ENCODE results near the gene AGL.
"Not testable (repeated sequence)": the region's sequence is repeated elsewhere in the genome, so short reads cannot be mapped to it uniquely, and the experiment has no call there.

AGL gene

DNA sequence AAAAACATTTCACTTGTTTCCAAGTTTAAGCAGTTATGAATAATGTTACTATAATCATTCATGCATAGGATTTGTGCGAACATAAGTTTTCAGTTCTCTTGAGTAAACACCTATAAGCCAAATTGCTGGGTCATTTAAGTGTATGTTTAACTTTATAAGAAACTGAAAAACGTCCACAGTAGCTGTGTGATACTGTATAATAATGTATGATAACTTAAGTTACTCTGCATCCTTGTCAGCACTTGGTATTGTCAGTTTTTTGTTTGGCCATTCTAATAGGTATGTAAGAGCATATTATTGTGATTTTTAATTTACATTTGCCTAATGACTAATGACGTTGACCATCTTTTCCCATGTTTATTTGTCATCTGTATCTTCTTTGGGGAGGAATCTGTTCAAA, 105.2 kb downstream of the AGL start:
- Histone ChIP-seq H4K20me1 (ENCODE audit: control insufficient read depth, insufficient read depth, low read depth, low read length) (no peaks in the 10 kb centered on the region), H3K27me3 (ENCODE audit: control insufficient read depth, low read length) (no peaks in the 10 kb centered on the region), H3K4me1 (ENCODE audit: control insufficient read depth, low read length) (no peaks in the 10 kb centered on the region), H3K36me3 (ENCODE audit: control insufficient read depth, low read length) (no peaks in the 10 kb centered on the region), H3K9me2 (replicated peaks; ENCODE audit: control insufficient read depth, low read length) (no peaks in the 10 kb centered on the region), H3K4me2 (ENCODE audit: low read length) (no peak overlapping the region), H3K79me2 (ENCODE audit: control insufficient read depth, low read length) (no peaks in the 10 kb centered on the region), H3K27ac (ENCODE audit: low read depth, low read length) (no peak overlapping the region), H3F3A (ENCODE audit: control insufficient read depth, insufficient read depth) (no peaks in the 10 kb centered on the region), H3K9me3 (ENCODE audit: control insufficient read depth, insufficient read depth, low read length) (no peaks in the 10 kb centered on the region), H3K4me3 (ENCODE audit: low read length) (no peak overlapping the region)
- TF ChIP-seq, protein P1, sequence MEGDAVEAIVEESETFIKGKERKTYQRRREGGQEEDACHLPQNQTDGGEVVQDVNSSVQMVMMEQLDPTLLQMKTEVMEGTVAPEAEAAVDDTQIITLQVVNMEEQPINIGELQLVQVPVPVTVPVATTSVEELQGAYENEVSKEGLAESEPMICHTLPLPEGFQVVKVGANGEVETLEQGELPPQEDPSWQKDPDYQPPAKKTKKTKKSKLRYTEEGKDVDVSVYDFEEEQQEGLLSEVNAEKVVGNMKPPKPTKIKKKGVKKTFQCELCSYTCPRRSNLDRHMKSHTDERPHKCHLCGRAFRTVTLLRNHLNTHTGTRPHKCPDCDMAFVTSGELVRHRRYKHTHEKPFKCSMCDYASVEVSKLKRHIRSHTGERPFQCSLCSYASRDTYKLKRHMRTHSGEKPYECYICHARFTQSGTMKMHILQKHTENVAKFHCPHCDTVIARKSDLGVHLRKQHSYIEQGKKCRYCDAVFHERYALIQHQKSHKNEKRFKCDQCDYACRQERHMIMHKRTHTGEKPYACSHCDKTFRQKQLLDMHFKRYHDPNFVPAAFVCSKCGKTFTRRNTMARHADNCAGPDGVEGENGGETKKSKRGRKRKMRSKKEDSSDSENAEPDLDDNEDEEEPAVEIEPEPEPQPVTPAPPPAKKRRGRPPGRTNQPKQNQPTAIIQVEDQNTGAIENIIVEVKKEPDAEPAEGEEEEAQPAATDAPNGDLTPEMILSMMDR (IDR thresholded peaks at IDR 0.05; ENCODE audit: low read depth, low read length, poor library complexity, severe bottlenecking), result no peak
- no peak for TF ChIP-seq EZH2phosphoT487 (IDR thresholded peaks at IDR 0.05; ENCODE audit: borderline replicate concordance, low read length)

DNA sequence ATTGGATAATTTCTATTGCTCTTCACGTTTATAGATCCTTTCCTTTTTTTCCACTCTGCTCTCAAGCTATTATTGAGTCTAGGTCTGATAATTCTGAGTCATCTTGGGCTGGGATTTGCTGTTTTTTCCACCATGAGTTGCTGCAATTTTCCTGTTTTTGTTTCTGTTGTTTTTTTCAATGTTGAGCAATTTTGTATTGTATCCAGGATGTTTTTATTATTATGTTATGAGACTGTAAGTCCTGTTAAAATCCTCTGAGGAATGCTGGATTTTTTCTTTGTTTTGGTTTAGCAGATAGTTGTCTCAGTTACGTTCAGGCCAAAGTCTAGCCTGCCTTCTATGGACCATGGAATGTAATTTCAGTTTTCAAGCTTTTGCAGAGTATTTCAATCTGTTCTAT, 106.6 kb downstream of the AGL start:
- TF ChIP-seq EZH2phosphoT487 (IDR thresholded peaks at IDR 0.05; ENCODE audit: borderline replicate concordance, low read length), result no peak
- TF ChIP-seq, protein P1 (IDR thresholded peaks at IDR 0.05; ENCODE audit: low read depth, low read length, poor library complexity, severe bottlenecking), result no peak
- no peaks in the 10 kb centered on the region for H4K20me1 ChIP-seq (ENCODE audit: control insufficient read depth, insufficient read depth, low read depth, low read length)

DNA sequence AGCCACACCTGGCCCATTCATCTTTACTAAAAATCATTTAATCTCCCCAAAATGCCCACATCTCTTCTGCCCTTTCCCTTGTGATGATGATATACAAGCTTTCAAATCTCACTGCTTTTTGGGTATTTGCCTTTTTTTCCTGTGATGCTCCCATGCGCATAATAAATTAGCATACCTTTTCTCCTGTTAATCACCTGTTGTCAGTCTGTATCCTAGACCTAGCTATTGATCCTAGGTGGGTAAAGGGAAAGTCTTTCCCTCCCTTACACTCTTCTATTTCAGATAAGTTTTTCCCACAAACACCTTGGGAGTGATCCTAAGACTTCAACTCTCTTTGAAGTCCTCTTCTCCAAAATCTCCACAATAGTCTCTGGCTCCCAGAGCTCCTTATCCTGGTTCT, 107.7 kb downstream of the AGL start:
- Histone ChIP-seq H3K27ac (ENCODE audit: low read depth, low read length) (no peak overlapping the region), H3K36me3 (ENCODE audit: control insufficient read depth, low read length) (no peaks in the 10 kb centered on the region), H3K4me2 (ENCODE audit: low read length) (no peak overlapping the region), H3K9me2 (replicated peaks; ENCODE audit: control insufficient read depth, low read length) (no peaks in the 10 kb centered on the region), H3K4me3 (ENCODE audit: low read length) (no peak overlapping the region), H3K27me3 (ENCODE audit: control insufficient read depth, low read length) (no peaks in the 10 kb centered on the region), H3F3A (ENCODE audit: control insufficient read depth, insufficient read depth) (no peaks in the 10 kb centered on the region), H4K20me1 (ENCODE audit: control insufficient read depth, insufficient read depth, low read depth, low read length) (no peaks in the 10 kb centered on the region), H3K79me2 (ENCODE audit: control insufficient read depth, low read length) (no peaks in the 10 kb centered on the region), H3K4me1 (ENCODE audit: control insufficient read depth, low read length) (no peaks in the 10 kb centered on the region), H3K9me3 (ENCODE audit: control insufficient read depth, insufficient read depth, low read length) (no peaks in the 10 kb centered on the region)
- no peak for TF ChIP-seq EZH2phosphoT487 (IDR thresholded peaks at IDR 0.05; ENCODE audit: borderline replicate concordance, low read length)
- TF ChIP-seq, protein P1 (IDR thresholded peaks at IDR 0.05; ENCODE audit: low read depth, low read length, poor library complexity, severe bottlenecking), result no peak

More for the DNA sequence above, 106.6 kb downstream of the AGL start:
- no peak overlapping the region for H3K4me3 ChIP-seq (ENCODE audit: low read length)
- H3K9me3 ChIP-seq (ENCODE audit: control insufficient read depth, insufficient read depth, low read length), result no peaks in the 10 kb centered on the region
- no peaks in the 10 kb centered on the region for H3F3A ChIP-seq (ENCODE audit: control insufficient read depth, insufficient read depth)
- no peak overlapping the region for H3K27ac ChIP-seq (ENCODE audit: low read depth, low read length)
- H3K36me3 ChIP-seq (ENCODE audit: control insufficient read depth, low read length), result no peaks in the 10 kb centered on the region
- no peak overlapping the region for H3K4me2 ChIP-seq (ENCODE audit: low read length)
- no peaks in the 10 kb centered on the region for H3K79me2 ChIP-seq (ENCODE audit: control insufficient read depth, low read length)
- no peaks in the 10 kb centered on the region for H3K27me3 ChIP-seq (ENCODE audit: control insufficient read depth, low read length)
- H3K4me1 ChIP-seq (ENCODE audit: control insufficient read depth, low read length), result no peaks in the 10 kb centered on the region
- no peaks in the 10 kb centered on the region for H3K9me2 ChIP-seq (replicated peaks; ENCODE audit: control insufficient read depth, low read length)

DNA sequence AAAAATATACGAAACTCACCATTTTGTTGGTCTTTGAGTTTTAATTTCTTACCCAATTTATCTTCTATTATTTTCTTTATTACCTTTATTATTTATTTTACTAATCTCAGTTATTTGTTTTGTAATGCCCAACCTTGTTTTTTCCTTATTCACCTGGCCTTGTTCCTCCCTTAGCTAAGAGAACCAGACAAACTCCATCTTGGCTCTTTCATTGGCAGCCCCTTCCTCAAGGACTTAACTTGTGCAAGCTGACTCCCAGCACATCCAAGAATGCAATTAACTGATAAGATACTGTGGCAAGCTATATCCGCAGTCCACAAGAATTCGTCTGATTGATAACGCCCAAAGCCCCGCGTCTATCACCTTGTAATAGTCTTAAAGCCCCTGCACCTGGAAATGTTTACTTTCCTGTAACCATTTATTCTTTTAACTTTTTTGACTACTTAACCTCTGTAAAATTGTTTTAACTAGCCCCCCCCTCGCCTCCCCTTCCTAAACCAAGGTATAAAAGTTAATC, 109.1 kb downstream of the AGL start:
- not testable (repeated sequence) for H3K79me2 ChIP-seq (ENCODE audit: control insufficient read depth, low read length); H4K20me1 ChIP-seq (ENCODE audit: control insufficient read depth, insufficient read depth, low read depth, low read length); H3K27ac ChIP-seq (ENCODE audit: low read depth, low read length)

DNA sequence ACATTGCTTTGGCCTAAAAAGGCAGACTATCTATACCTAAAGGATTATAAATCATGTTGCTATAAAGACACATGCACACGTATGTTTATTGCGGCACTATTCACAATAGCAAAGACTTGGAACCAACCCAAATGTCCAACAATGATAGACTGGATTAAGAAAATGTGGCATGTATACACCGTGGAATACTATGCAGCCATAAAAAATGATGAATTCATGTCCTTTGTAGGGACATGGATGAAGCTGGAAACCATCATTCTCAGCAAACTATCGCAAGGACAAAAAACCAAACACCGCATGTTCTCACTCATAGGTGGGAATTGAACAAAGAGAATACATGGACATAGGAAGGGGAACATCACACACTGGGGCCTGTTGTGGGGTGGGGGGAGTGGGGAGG, 110.1 kb downstream of the AGL start:
- not testable (repeated sequence) for H3F3A ChIP-seq (ENCODE audit: control insufficient read depth, insufficient read depth); H3K27ac ChIP-seq (ENCODE audit: low read depth, low read length); H3K79me2 ChIP-seq (ENCODE audit: control insufficient read depth, low read length); H3K4me1 ChIP-seq (ENCODE audit: control insufficient read depth, low read length); H3K9me2 ChIP-seq (replicated peaks; ENCODE audit: control insufficient read depth, low read length); H3K27me3 ChIP-seq (ENCODE audit: control insufficient read depth, low read length); H3K4me3 ChIP-seq (ENCODE audit: low read length); H3K9me3 ChIP-seq (ENCODE audit: control insufficient read depth, insufficient read depth, low read length); H3K36me3 ChIP-seq (ENCODE audit: control insufficient read depth, low read length); H4K20me1 ChIP-seq (ENCODE audit: control insufficient read depth, insufficient read depth, low read depth, low read length); H3K4me2 ChIP-seq (ENCODE audit: low read length)

More for the DNA sequence above, 109.1 kb downstream of the AGL start:
- not testable (repeated sequence) for H3K9me3 ChIP-seq (ENCODE audit: control insufficient read depth, insufficient read depth, low read length); H3K4me3 ChIP-seq (ENCODE audit: low read length); H3K9me2 ChIP-seq (replicated peaks; ENCODE audit: control insufficient read depth, low read length); H3K4me1 ChIP-seq (ENCODE audit: control insufficient read depth, low read length); H3K4me2 ChIP-seq (ENCODE audit: low read length); H3F3A ChIP-seq (ENCODE audit: control insufficient read depth, insufficient read depth); H3K36me3 ChIP-seq (ENCODE audit: control insufficient read depth, low read length); H3K27me3 ChIP-seq (ENCODE audit: control insufficient read depth, low read length)
